ES-I3 (cell line): ENCODE results near the gene TESMIN.

ENCODE experiments used
- H3K36me3 ChIP-seq: 2 replicates; pipeline ENCODE4 v1.6.1; 2013; ENCODE audit warnings: mild to moderate bottlenecking, low read length, control low read depth, moderate library complexity; ENCODE audit not compliant: insufficient read depth
- H3K4me1 ChIP-seq: 2 replicates; pipeline ENCODE4 v1.6.1; 2013; ENCODE audit warnings: mild to moderate bottlenecking, control low read depth, low read length; ENCODE audit not compliant: insufficient read depth
- H3K9ac ChIP-seq: 2 replicates; pipeline ENCODE4 v1.6.1; 2013; ENCODE audit warnings: low read depth, mild to moderate bottlenecking, low read length, moderate library complexity
- H3K9me3 ChIP-seq: 2 replicates; pipeline ENCODE4 v1.6.1; 2013; ENCODE audit warnings: mild to moderate bottlenecking, low read length, moderate library complexity; ENCODE audit not compliant: control insufficient read depth, insufficient read depth

The TESMIN gene

DNA sequence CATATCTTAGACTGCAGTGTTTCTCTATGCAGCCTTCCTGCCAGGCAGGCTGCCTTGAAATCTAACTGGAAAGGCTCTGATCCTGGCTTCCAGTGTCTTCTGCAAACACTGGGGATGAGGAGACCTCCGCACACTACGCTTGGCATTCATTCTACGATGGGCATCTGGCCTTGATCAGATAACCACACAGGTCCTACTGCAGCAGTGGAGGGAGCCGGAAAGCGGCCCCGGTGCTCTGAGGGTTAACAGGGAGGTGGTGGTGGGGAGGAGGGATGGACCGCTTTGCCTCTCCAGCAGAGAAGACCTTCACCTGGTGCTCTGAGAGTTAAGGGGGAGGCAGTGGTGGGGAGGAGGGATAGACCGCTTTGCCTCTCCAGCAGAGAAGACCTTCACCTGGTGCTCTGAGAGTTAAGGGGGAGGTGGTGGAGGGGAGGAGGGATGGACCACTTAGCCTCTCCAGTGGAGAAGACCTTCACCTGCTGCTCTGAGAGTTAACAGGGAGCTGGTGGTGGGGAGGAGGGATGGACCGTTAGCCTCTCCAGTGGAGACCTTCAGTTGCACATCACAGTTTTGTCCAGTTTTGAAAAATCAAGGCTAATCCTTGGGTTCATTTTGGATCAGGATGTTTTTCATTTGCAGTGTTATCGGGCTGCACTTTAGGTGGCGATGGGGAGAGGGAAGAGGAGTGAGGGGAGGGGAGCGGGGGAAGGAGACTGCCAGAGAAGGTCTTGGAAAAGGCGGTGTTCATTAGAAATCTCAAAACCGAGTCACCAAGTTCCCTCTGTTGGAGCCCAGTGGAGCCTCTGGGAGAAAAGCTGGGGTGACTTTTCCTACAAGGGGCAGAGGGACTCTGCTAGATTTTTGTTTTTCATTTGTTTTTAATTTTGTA is 61.3 kb downstream of the TESMIN start:
- no peaks in the 10 kb centered on the region for H3K9me3 ChIP-seq
- peaks cover 24% of the 10 kb centered on the region for H3K36me3 ChIP-seq
- peaks cover 26% of the 10 kb centered on the region for H3K4me1 ChIP-seq
- H3K9ac ChIP-seq: no peak overlapping the region

DNA sequence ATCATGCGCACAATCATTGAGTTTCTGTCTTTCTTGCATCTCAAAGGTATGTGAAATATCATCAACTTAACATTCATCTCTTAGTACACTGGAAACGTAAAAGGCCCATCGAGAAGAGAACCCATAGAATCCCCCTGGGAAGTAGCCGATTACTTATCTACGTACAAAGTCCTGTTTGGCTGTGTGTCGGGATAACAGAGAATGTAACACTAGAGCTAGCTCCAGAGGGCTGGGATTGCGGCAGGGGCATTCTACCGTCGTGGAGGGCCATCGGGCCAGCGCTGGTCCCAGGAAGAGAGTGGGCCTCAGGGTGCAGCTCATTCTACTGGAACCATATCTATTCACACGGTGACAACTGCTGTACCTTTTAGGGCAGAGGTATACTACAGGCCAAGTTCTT is 62.4 kb downstream of the TESMIN start:
- H3K9me3 ChIP-seq: no peaks in the 10 kb centered on the region
- H3K4me1 ChIP-seq: peaks cover 19% of the 10 kb centered on the region
- H3K9ac ChIP-seq: no peak overlapping the region
- H3K36me3 ChIP-seq: peaks cover 24% of the 10 kb centered on the region

DNA sequence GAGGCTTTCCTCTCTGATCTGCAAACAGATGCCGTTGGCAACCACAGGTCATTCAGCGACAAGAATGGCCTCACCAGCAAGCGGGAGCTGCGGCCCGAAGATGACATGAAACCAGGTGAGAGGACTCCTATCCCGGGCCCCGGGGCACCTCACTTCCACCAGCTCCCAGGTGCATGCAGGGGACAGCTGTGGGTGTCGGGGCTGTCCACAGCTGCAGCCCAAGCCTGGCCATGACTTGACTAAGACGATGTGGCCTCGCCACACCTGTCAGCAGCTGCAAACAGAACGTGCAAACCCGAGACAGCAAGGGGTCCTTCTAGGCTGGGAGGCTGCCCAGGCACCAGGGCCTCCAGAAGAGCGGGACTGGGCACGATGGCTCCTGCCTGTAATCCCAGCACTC is 63.3 kb downstream of the TESMIN start:
- Histone ChIP-seq H3K9ac (no peak overlapping the region), H3K9me3 (no peaks in the 10 kb centered on the region), H3K4me1 (peaks cover 15% of the 10 kb centered on the region), H3K36me3 (peaks cover 24% of the 10 kb centered on the region)

DNA sequence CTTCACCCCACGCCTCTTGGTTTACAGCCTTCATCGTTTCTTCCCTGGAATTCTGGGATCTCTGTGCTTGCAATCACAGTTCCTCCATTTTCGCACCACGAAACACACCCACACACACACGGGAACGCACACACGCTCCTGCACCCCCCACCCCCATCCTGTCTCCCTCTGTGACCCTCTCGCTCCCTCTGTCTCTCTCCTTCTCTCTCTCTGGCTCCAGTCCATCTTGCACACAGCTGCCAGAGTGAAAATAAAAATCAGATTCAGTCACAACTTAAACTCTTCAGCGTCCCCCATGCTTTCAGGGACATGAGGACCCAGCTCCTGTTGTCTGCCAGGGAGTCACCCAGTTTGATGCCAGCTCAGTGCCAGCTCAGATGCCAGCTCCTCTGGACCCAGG is 64.0 kb downstream of the TESMIN start:
- Histone ChIP-seq H3K9me3 (no peaks in the 10 kb centered on the region), H3K4me1 (peaks cover 15% of the 10 kb centered on the region), H3K9ac (no peak overlapping the region)

DNA sequence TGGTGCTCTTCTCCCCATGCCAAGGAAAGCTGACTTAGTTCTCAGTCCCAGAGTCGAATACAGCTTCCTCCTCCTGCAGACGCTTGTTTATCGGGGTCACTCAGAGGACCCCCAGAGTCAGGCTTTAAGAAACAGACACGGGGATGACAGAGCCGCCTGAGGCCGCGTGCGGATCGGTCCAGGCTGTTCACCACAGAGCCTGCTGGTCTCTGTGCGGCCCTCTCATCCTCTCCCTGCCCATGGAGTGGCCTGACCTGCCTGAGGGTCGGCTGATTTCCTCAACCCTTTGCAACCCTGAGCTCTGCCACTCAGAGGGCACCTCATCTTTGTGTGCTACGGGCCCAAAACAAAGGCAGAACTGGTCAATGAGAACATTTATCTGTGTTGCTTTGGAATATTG is 64.8 kb downstream of the TESMIN start:
- Histone ChIP-seq H3K9ac (peak overlapping the region; percentile 81; the same call in 1 of the 2 replicates), H3K36me3 (peaks cover 24% of the 10 kb centered on the region), H3K4me1 (peaks cover 15% of the 10 kb centered on the region), H3K9me3 (no peaks in the 10 kb centered on the region)

More for the DNA sequence above, 64.0 kb downstream of the TESMIN start:
- peaks cover 24% of the 10 kb centered on the region for H3K36me3 ChIP-seq

DNA sequence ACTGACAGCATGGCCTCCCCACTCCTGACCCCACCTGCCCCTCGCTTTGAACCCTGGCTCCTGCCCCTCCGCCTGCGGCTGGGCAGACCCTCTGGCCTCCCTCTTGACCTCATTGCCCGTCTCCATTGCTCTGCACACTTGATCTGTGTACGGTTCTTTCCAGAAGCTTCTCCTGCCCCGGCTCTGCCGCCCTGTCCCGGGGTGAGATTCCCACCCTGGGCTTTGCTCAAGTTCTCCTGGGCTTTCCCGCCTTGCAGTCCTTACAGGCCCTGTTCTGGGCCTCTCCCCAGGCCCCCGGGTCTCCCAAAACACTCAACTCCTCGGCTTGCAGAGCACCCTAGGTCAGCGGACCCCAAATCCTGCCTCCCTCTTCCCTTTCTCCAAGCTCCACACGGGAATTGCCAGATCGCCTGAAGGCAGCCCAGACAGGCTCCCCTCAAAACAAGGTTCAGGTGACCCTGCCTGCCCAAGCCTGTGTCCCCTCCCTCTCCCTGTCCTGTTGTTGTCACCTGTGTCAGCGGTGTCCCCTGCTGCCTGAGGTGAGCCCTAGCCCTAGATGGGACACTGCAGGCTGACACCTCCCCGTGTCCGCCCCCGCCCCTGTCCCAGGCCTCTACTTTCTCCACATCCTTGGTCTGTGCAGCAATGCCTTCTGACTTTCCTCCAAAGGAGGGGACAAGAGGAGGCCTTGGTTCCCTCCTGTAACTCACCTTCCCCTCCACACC is 65.5 kb downstream of the TESMIN start:
- peaks cover 15% of the 10 kb centered on the region for H3K4me1 ChIP-seq
- peak overlapping the region; percentile 81 for H3K9ac ChIP-seq
- H3K9me3 ChIP-seq: no peaks in the 10 kb centered on the region
- peaks cover 24% of the 10 kb centered on the region for H3K36me3 ChIP-seq

DNA sequence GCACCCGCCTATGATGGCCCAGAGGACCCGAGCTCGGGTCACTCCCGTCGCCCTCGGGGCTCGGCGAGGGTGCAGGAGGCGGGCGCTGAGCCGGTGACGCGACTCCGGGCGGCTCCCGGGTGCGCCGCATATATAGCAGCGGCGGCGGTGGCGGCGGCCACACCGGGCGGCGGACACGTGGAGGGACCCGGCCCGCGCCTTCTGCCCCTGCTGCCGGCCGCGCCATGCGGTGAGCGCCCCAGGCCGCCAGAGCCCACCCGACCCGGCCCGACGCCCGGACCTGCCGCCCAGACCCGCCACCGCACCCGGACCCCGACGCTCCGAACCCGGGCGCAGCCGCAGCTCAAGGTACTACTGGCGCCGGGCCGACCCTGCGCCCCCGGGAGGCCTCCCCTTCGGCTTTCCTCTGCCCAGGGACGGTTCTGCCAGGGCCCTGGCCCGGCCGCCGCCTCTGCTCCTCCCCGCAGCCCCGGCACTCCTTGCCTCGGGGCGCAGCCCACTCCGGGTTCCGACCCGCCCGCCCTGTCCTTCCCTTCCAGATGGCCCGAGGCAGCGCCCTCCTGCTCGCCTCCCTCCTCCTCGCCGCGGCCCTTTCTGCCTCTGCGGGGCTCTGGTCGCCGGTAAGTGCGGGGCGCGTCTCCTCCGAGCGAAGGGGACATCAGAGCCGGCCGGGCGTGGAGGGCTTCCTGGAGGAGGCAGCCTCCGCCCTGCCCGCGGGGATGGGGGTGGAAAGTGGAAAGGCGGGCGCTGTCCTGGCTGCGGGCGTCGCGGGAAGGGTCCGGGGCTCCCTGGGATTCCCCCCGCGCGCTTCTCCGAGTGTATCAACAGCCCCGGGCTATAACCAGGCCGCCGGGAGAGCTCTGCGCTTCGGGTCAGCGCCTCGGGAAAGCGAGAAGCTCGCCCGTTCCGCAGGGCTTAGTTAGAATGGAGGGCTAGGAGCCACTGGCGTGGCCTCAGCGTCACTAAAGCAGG is 66.6 kb downstream of the TESMIN start, which contains the start of gene GAL:
Gene GAL (plus strand): TSS at position 160 of the 972 bp plus-strand sequence. CDS start 380 bp downstream, at position 540.
- peaks cover 15% of the 10 kb centered on the region for H3K4me1 ChIP-seq
- peak within 1 kb of the TSS; percentile 81 for H3K9ac ChIP-seq
- H3K9me3 ChIP-seq: no peaks in the 10 kb centered on the region
- peaks cover 24% of the 10 kb centered on the region for H3K36me3 ChIP-seq

DNA sequence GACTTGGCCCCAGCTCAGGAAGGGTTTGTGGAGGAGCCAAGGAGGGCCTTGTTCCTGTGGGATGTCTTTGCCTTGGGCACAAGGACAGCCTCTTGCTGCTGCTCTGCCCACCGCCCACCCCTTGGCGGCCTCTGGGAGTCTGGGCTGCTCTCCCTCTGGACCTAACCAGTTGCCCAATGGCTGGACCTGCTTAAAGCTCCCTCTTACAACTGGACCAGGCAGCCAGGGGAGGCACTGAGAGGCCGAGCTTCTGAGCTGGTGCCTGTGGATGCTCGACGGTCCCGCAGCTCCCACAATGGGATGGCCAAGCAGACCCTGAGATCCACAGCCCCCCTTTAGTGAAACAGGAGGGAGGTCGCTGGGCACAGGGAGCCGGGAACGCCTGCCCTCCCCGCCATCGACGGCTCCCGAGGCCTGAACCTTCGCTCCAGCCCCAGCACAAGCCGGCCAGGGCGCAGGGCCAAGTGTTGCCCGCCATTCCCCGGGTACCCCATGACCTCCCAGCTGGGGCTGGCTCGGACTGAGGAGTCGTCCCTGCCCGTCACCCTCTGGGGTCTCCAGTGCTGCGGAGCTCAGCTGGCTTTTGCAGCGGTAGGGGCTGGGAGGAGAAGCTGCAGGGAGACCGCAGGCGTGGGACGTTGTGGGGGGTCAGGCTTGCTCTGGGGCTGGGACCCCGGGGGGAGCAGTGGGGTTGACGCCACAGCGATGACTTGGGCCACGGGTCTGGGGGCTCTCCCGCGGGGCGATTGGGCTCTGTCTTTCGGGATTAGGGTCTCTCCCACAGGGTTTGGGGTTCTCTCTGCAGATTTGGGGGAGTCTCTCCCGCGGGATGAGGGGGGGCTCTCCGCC is 67.6 kb downstream of the TESMIN start:
- peaks cover 15% of the 10 kb centered on the region for H3K4me1 ChIP-seq
- H3K9me3 ChIP-seq: no peaks in the 10 kb centered on the region
- H3K36me3 ChIP-seq: peaks cover 24% of the 10 kb centered on the region
- peak overlapping the region; percentile 81 for H3K9ac ChIP-seq

DNA sequence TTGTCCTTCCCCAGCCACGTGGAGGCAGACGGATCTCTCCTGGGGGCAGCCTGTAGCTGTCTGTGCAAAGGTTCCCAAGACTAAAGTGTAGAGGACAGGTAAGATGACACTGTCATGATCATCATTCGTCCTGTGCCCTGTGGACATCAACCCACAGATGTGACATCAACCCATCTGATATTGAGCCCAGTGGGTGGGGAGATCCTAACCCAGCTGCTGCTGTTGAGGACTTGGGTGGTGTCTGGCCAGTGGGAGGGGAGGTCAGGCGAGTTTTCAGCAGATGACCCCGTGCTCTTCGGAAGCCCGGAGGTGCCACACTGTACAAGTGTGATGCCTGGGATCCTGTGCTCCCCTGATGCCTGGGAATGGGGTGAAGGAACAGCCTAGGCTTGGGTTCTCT is 68.2 kb downstream of the TESMIN start:
- H3K9ac ChIP-seq: no peak overlapping the region
- no peaks in the 10 kb centered on the region for H3K9me3 ChIP-seq
- H3K36me3 ChIP-seq: peaks cover 24% of the 10 kb centered on the region
- H3K4me1 ChIP-seq: peaks cover 16% of the 10 kb centered on the region

DNA sequence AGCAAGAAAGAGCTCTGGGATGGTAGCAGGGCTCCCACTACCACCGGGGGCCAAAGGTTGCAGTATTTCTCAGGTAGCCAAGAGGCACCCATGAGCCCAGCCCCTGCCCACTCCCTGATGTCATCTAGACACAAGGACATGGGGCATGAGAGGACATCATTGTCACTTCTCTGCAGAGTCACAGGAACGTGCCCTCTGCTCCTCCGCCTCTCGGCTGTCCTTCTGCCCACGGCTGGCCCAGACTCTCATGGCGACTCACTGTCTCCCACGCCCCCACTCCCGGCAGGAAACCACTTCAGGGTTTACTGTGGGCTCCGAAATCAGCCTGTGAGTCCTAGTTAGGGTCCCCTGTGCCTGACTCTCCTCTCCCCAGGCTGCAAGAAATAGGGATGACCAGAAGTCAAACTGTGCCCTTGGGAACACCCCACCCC is 68.8 kb downstream of the TESMIN start:
- Histone ChIP-seq H3K4me1 (peaks cover 20% of the 10 kb centered on the region), H3K9me3 (no peaks in the 10 kb centered on the region)

DNA sequence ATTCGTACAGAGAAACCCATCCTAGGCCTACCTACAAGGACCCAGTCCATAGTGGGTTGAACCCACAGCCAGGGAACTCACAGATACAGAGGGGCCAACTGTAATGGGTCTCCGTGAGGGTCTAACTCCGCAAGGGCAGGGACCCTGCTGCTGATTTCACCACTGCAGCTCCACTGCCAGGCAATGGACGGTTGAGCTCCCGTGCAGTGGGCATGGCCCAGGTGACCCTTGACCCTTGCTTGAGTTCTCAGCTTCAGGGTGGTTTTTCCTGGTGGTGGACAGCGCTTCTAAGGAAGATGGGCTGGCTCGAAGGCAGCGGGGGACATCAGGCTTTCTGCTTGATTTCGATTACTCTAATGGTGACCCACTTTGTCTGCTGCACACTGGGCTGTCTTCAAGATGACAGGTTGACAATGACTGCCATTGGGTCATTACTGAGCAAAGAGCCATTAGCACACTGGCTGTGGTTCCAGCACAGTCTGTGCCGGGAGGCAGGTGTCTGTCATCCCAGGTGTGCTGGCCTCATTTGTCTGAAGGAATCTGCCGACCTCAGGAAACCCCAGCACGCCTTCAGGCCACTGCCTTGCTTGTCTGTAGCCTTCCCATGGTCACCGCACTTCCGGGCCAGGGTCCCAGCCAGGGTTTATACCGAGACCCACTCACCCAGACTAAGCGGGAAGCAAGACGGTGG is 70.6 kb downstream of the TESMIN start:
- Histone ChIP-seq H3K36me3 (peaks cover 7% of the 10 kb centered on the region), H3K9me3 (no peaks in the 10 kb centered on the region), H3K4me1 (peaks cover 7% of the 10 kb centered on the region; the same call in 1 of the 2 replicates), H3K9ac (no peak overlapping the region)

More for the DNA sequence above, 68.8 kb downstream of the TESMIN start:
- peaks cover 19% of the 10 kb centered on the region for H3K36me3 ChIP-seq
- no peak overlapping the region for H3K9ac ChIP-seq

DNA sequence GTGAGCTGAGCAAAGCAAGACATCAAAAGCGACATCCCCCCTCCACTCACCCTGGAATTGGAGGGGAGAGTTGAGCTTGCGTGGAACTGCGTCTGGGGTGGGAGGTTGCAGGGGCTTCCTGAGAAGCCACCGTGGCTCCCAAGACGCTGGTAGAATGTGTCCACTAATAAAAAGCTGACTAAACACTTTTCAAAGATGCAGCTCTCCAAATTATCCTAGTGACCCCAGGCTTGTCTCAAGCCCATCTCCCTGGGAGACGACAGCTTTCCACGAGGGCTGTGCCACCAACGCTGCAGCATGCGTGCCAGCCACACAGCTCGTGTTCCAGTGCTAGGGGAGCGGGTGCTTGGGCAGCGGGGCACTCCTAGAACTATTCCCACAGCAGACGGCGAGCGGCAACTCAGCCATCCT is 73.3 kb downstream of the TESMIN start:
- H3K9ac ChIP-seq: no peak overlapping the region
- H3K9me3 ChIP-seq: no peaks in the 10 kb centered on the region
- H3K4me1 ChIP-seq: peaks cover 5% of the 10 kb centered on the region; the same call in 1 of the 2 replicates
- no peaks in the 10 kb centered on the region; the same call in 1 of the 2 replicates for H3K36me3 ChIP-seq
